IPS-20b (cell line): ENCODE measurements around the gene KIF23.

Experiments
- H3K27ac ChIP-seq: one replicate; pipeline ENCODE4 v1.5.1; 2013; ENCODE audit warnings: low read length
- H3K27me3 ChIP-seq: 2 replicates; pipeline ENCODE4 v1.6.1; 2013; ENCODE audit warnings: mild to moderate bottlenecking, low read length, inconsistent platforms; ENCODE audit not compliant: insufficient read depth
- H3K36me3 ChIP-seq: 2 replicates; pipeline ENCODE4 v1.6.1; 2013; ENCODE audit warnings: low read depth, mild to moderate bottlenecking, inconsistent platforms, low read length, moderate library complexity; ENCODE audit not compliant: insufficient read depth
- H3K4me1 ChIP-seq: 2 replicates; pipeline ENCODE4 v1.6.1; 2013; ENCODE audit warnings: mild to moderate bottlenecking, control low read depth, inconsistent platforms, low read length, moderate library complexity; ENCODE audit not compliant: insufficient read depth
- H3K4me3 ChIP-seq: 2 replicates; pipeline ENCODE4 v1.5.1; 2013; ENCODE audit warnings: mild to moderate bottlenecking, low read length, inconsistent platforms
- H3K9ac ChIP-seq: 2 replicates; pipeline ENCODE4 v1.6.1; 2013; ENCODE audit warnings: low read depth, mild to moderate bottlenecking, inconsistent platforms, low read length, moderate library complexity
- H3K9me3 ChIP-seq: 2 replicates; pipeline ENCODE4 v1.6.1; 2013; ENCODE audit warnings: mild to moderate bottlenecking, low read depth, low read length, inconsistent platforms; ENCODE audit not compliant: insufficient read depth

KIF23 gene

DNA sequence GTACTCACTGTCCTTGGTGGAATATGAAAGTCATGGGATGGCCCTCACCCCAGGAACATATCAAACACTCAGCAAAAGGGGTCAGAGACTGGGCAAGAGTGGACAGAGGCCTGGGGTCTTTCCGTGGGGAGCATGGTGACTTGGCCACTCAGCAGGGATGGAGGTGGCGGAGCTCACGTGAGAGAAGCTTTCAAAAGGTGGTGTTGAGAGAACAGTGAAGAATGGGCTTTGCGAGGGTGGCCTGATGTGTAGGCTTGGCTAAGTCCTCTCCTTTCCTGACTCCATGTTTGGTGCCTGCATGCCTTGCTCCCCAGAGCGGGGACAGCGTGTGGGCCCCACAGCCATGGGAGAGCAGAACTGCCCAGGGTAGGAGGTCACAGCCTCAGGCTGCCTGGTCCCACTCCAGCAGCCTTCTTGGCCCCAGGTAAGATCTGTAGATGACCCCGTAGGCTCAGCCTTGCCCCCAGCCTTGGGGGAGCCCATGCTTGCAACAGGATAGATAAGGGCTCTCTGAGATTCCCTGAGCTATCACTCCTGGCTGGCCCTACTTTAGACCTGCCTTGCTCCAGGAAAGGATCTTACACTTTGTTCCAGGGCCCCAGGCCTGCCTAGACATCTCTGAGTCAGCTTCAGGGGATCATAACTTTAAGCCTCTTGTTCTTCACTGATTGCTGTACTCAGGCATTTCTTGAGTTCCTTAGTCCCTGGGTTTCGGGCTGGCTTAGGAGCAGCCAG, 55.5 kb downstream of the KIF23 start:
- no peak overlapping the region for H3K27ac ChIP-seq
- H3K4me3 ChIP-seq = no peak overlapping the region
- H3K9me3 ChIP-seq = no peaks in the 10 kb centered on the region
- no peaks in the 10 kb centered on the region for H3K36me3 ChIP-seq
- no peaks in the 10 kb centered on the region for H3K27me3 ChIP-seq
- no peak overlapping the region for H3K9ac ChIP-seq
- no peaks in the 10 kb centered on the region for H3K4me1 ChIP-seq

DNA sequence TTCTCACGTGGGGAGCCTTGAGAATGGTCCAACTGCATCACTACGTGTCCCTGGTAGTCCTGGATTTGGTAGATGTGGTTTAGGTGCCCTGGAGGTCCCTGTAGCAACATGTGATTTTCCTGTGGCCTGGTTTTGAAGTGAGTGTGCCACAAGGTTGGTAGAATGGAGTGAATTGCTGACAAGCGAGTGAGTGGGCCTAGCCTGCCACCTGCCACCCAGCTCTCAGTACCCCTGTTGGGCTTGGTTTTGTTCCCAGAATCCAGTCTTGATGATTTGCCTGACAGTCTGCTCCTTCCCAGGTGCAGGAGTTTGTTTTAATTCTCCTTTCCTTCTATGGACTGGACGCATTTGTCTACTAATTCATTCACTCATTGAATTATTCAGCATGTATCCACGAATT, 57.9 kb downstream of the KIF23 start:
- no peaks in the 10 kb centered on the region for H3K9me3 ChIP-seq
- no peaks in the 10 kb centered on the region for H3K4me1 ChIP-seq
- no peak overlapping the region for H3K9ac ChIP-seq
- no peaks in the 10 kb centered on the region for H3K36me3 ChIP-seq
- H3K27ac ChIP-seq = no peak overlapping the region
- no peak overlapping the region for H3K4me3 ChIP-seq
- no peaks in the 10 kb centered on the region for H3K27me3 ChIP-seq

GRCh38 chr15:69472562-69472961, 58.4 kb downstream of the KIF23 start:
- H3K4me3 ChIP-seq = no peak overlapping the region

GRCh38 chr15:69474291-69474690, 60.1 kb downstream of the KIF23 start:
- Histone ChIP-seq H3K4me3 (no peak overlapping the region), H3K9me3 (no peaks in the 10 kb centered on the region), H3K27ac (no peak overlapping the region), H3K4me1 (no peaks in the 10 kb centered on the region), H3K9ac (no peak overlapping the region), H3K27me3 (no peaks in the 10 kb centered on the region), H3K36me3 (no peaks in the 10 kb centered on the region)

More at GRCh38 chr15:69472562-69472961, 58.4 kb downstream of the KIF23 start:
- no peaks in the 10 kb centered on the region for H3K36me3 ChIP-seq
- H3K9me3 ChIP-seq = no peaks in the 10 kb centered on the region
- no peaks in the 10 kb centered on the region for H3K27me3 ChIP-seq
- no peak overlapping the region for H3K9ac ChIP-seq
- no peak overlapping the region for H3K27ac ChIP-seq
- H3K4me1 ChIP-seq = no peaks in the 10 kb centered on the region

DNA sequence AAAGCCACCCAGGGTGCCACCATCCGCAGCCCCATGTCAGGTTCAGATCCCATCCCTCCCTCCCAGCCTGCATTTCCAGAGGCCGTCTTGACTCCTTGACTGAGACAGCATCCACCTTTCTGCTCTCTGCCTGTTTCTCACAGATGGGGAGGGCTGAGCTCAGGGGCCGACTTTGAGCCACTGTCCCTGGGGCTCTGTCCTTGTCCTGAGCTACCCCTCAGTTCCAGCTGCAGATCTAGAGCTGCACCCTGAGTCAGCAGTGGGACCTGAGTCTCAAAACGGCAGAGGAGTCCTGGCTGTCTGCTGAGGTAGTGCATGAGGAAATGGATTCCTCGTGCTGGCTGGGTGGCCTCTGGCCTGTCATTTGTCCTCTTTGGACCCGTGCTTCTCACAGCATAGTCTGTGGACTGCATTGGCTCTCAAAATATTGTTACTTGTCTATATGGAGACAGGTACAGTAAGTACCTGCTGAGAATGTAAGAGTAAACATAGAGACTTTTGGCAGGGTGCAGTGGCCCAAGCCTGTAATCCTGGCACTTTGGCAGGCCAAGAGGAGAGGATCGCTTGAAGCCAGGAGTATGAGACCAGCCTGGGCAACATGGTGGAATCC, 60.8 kb downstream of the KIF23 start:
- H3K27ac ChIP-seq = no peak overlapping the region

GRCh38 chr15:69475769-69476358, 61.7 kb downstream of the KIF23 start:
- Histone ChIP-seq H3K9ac (no peak overlapping the region), H3K4me3 (no peak overlapping the region), H3K36me3 (no peaks in the 10 kb centered on the region), H3K27ac (no peak overlapping the region), H3K9me3 (peaks cover 3% of the 10 kb centered on the region; the same call in 1 of the 2 replicates), H3K27me3 (no peaks in the 10 kb centered on the region), H3K4me1 (no peaks in the 10 kb centered on the region)

More for the DNA sequence above, 60.8 kb downstream of the KIF23 start:
- Histone ChIP-seq H3K9me3 (peaks cover 3% of the 10 kb centered on the region; the same call in 1 of the 2 replicates), H3K4me3 (no peak overlapping the region), H3K4me1 (no peaks in the 10 kb centered on the region), H3K36me3 (no peaks in the 10 kb centered on the region), H3K9ac (no peak overlapping the region), H3K27me3 (no peaks in the 10 kb centered on the region)

- H3K27ac ChIP-seq = no peak overlapping the region
- no peak overlapping the region for H3K4me3 ChIP-seq
- H3K9ac ChIP-seq = no peak overlapping the region
- peaks cover 3% of the 10 kb centered on the region; the same call in 1 of the 2 replicates for H3K9me3 ChIP-seq
- H3K27me3 ChIP-seq = no peaks in the 10 kb centered on the region
- H3K36me3 ChIP-seq = no peaks in the 10 kb centered on the region
- H3K4me1 ChIP-seq = no peaks in the 10 kb centered on the region
Observed at GRCh38 chr15:69476704-69477473, 62.7 kb downstream of the KIF23 start.

- no peaks in the 10 kb centered on the region for H3K27me3 ChIP-seq
Observed at GRCh38 chr15:69478259-69478781, 64.2 kb downstream of the KIF23 start.

GRCh38 chr15:69479081-69479480, 64.9 kb downstream of the KIF23 start:
- H3K27ac ChIP-seq = no peak overlapping the region

More at GRCh38 chr15:69478259-69478781, 64.2 kb downstream of the KIF23 start:
- peaks cover 3% of the 10 kb centered on the region; the same call in 1 of the 2 replicates for H3K9me3 ChIP-seq
- H3K4me3 ChIP-seq = no peak overlapping the region
- no peaks in the 10 kb centered on the region for H3K4me1 ChIP-seq
- no peaks in the 10 kb centered on the region for H3K36me3 ChIP-seq
- no peak overlapping the region for H3K9ac ChIP-seq
- no peak overlapping the region for H3K27ac ChIP-seq

DNA sequence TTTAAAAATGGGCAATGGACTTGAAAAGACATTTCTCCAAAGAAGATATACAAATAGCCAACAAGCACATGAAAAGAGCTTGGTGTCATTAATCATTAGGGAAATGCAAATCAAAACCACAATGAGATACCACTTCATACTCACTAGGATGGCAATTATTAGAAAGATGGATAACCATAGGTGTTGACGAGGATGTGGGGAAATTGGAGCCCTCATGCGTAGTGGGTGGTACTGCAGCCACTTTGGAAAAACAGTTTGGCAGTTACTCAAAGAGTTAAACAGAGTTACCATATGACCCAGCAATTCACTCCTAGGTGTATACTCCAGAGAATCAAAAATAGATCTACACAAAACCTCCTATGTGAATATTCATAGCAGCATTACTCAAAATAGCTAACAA, 65.8 kb downstream of the KIF23 start:
- peaks cover 3% of the 10 kb centered on the region; the same call in 1 of the 2 replicates for H3K9me3 ChIP-seq
- H3K4me1 ChIP-seq = no peaks in the 10 kb centered on the region
- no peak overlapping the region for H3K27ac ChIP-seq
- no peak overlapping the region for H3K9ac ChIP-seq
- H3K36me3 ChIP-seq = no peaks in the 10 kb centered on the region
- no peak overlapping the region for H3K4me3 ChIP-seq
- H3K27me3 ChIP-seq = no peaks in the 10 kb centered on the region

More at GRCh38 chr15:69479081-69479480, 64.9 kb downstream of the KIF23 start:
- H3K9ac ChIP-seq = no peak overlapping the region
- no peaks in the 10 kb centered on the region for H3K36me3 ChIP-seq
- no peaks in the 10 kb centered on the region for H3K27me3 ChIP-seq
- no peak overlapping the region for H3K4me3 ChIP-seq
- no peaks in the 10 kb centered on the region for H3K4me1 ChIP-seq
- H3K9me3 ChIP-seq = peaks cover 3% of the 10 kb centered on the region; the same call in 1 of the 2 replicates

DNA sequence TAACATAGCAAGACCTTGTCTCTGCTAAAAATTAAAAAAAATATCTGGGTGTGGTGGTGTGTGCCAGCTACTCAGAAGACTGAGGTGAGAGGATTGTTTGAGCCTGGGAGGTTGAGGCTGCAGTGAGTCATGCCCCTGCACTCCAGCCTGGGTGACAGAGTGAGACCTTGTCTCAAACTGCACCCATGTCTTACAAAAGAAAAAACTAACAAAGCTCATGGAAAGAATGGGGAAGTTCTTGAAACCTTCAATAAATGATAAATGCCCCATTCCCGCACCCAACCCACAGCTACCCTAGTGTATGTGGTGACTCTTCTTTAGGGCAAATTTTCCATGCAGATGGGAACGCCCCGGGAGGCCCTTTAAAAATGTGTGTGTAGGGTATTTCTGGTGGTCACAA, 66.8 kb downstream of the KIF23 start:
- no peaks in the 10 kb centered on the region for H3K4me1 ChIP-seq
- no peaks in the 10 kb centered on the region for H3K27me3 ChIP-seq
- H3K4me3 ChIP-seq = no peak overlapping the region
- no peak overlapping the region for H3K27ac ChIP-seq
- no peaks in the 10 kb centered on the region for H3K36me3 ChIP-seq
- no peak overlapping the region for H3K9ac ChIP-seq
- peaks cover 11% of the 10 kb centered on the region; the same call in 1 of the 2 replicates for H3K9me3 ChIP-seq
